22Rv1 (cell line): ENCODE measurements around the gene TMEM171.

Experiments
- CTCF ChIP-seq: fragments of 450-650 bp; IDR thresholded peaks from 2 replicates; pipeline ENCODE4 v1.5.1; 2017; ENCODE audit warnings: mild to moderate bottlenecking
- ZFX ChIP-seq: fragments of 450-650 bp; IDR thresholded peaks from 2 replicates; pipeline ENCODE4 v1.6.1; 2017; ENCODE audit warnings: antibody characterized with exemption, borderline replicate concordance

GRCh38 chr5:73112359-73112758 is 8.0 kb upstream of the TMEM171 start:
- no peak for TF ChIP-seq CTCF
- no peak for TF ChIP-seq ZFX
